BJ (cell line): ENCODE measurements around the gene OSBPL6. TPM values are rescaled to one million over a fixed set of nuclear protein-coding genes. Genes with fewer than 3 reads are reported as not detected.

Experiments used
- CTCF ChIA-PET: fragments of 350-600 bp; formaldehyde crosslinking; extraction: SDS; loops from one replicate; lab custom pipeline; 2021; ENCODE audit warnings: antibody characterized with exemption, inconsistent platforms; lab: Yijun Ruan, JAX
- POLR2A ChIA-PET: fragments of 300-600 bp; sonication (Branson Sonifier 250); formaldehyde crosslinking; extraction: SDS; loops from one replicate; lab custom pipeline; 2021; ENCODE audit warnings: antibody characterized with exemption; lab: Charles Lee
- DNase-seq: peaks from one replicate; pipeline ENCODE4 v3.0.0-alpha.2; 2011; ENCODE audit warnings: low read depth
- H3K27me3 ChIP-seq: 2 replicates; pipeline ENCODE4 v1.6.0; 2011; ENCODE audit warnings: low read length; ENCODE audit not compliant: control insufficient read depth, insufficient read depth
- H3K36me3 ChIP-seq: 2 replicates; pipeline ENCODE4 v1.5.1; 2011; ENCODE audit warnings: low read length; ENCODE audit not compliant: control insufficient read depth, insufficient read depth
- H3K4me3 ChIP-seq: 2 replicates; pipeline ENCODE4 v1.5.1; 2011; ENCODE audit warnings: low read depth, mild to moderate bottlenecking, control low read depth, low read length
- polyA plus RNA-seq: library from polyadenylated mRNA; depleted of rRNA; stranded (reverse); fragments of >200 nt; gene quantifications from 2 replicates; pipeline ENCODE4 v1.2.3, GENCODE V29; 2011
- TF ChIP-seq, protein P1 (sequence below): IDR thresholded peaks from 2 replicates; pipeline ENCODE4 v1.5.1; 2011; ENCODE audit warnings: low read depth, mild to moderate bottlenecking, control low read depth, inconsistent platforms, low read length, moderate library complexity; ENCODE audit not compliant: insufficient read depth

OSBPL6 gene
- polyA plus RNA-seq, 1 experiment: 3.7 TPM

- POLR2A ChIA-PET: no interaction called here
- Histone ChIP-seq H3K27me3 (no peaks in the 10 kb centered on the region), H3K36me3 (no peaks in the 10 kb centered on the region), H3K4me3 (no peak overlapping the region)
- TF ChIP-seq, protein P1, sequence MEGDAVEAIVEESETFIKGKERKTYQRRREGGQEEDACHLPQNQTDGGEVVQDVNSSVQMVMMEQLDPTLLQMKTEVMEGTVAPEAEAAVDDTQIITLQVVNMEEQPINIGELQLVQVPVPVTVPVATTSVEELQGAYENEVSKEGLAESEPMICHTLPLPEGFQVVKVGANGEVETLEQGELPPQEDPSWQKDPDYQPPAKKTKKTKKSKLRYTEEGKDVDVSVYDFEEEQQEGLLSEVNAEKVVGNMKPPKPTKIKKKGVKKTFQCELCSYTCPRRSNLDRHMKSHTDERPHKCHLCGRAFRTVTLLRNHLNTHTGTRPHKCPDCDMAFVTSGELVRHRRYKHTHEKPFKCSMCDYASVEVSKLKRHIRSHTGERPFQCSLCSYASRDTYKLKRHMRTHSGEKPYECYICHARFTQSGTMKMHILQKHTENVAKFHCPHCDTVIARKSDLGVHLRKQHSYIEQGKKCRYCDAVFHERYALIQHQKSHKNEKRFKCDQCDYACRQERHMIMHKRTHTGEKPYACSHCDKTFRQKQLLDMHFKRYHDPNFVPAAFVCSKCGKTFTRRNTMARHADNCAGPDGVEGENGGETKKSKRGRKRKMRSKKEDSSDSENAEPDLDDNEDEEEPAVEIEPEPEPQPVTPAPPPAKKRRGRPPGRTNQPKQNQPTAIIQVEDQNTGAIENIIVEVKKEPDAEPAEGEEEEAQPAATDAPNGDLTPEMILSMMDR: no peak
- CTCF ChIA-PET: interaction anchor here (0.7 kb wide), 1 partner anchor 26 kb away, joined by 3 read pairs; no protein-coding TSS in a partner anchor
- DNase-seq: no peak
These were observed 170.8 kb downstream of the OSBPL6 start for GRCh38 chr2:178365116-178365515.

DNA sequence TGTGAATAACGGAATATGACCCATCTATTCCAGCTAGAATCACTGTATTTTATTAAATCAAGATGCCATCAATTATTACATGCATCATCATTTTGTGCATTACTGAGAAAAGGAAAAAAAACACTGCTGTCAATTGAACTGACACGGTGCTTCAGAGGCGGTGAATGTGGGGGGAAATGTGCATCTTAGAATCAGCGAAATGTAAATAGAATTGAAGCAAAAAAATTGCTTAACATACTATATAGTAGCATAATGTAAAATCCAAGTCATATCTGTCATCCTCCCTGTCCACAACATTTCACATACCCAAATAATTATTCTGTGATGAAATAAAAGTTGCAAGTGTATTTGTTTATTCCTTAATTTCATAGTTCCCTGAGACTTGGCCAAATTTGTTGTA is 172.1 kb downstream of the OSBPL6 start:
- Histone ChIP-seq H3K4me3 (no peak overlapping the region), H3K36me3 (no peaks in the 10 kb centered on the region), H3K27me3 (no peaks in the 10 kb centered on the region; the same call in 1 of the 2 replicates)
- ChIA-PET POLR2A (no interaction called here), CTCF (interaction anchor here (0.5 kb wide), 1 partner anchor 19 kb away, joined by 3 read pairs; no protein-coding TSS in a partner anchor)
- no peak for DNase-seq
- TF ChIP-seq, protein P1: no peak

GRCh38 chr2:178367344-178367743 is 173.0 kb downstream of the OSBPL6 start:
- H3K4me3 ChIP-seq: no peak overlapping the region
- ChIA-PET POLR2A (no interaction called here), CTCF (interaction anchor here (1.1 kb wide), 1 partner anchor 9 kb away, joined by 3 read pairs; no protein-coding TSS in a partner anchor)
- TF ChIP-seq, protein P1: no peak
- H3K27me3 ChIP-seq: no peaks in the 10 kb centered on the region; the same call in 1 of the 2 replicates
- no peaks in the 10 kb centered on the region for H3K36me3 ChIP-seq
- DNase-seq: no peak

DNA sequence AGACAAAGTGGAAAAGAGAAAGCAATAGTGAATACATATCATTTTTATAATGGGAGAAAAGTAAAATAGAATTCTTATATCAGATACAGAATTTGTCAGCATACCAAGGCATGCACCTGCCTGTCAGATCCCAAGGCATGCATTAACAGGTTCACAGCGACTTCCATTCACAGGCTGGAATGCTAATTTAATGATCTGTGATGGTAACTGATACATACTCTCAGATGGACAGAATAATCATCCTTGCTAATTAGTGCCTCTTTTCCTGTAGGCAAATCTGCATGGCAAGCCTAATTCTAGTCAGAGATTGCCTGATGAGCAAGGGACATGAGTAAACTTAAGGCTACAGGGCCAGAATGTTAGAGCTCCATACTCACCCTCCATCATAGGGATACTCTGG is 180.6 kb downstream of the OSBPL6 start:
- CTCF ChIA-PET: no interaction called here
- Histone ChIP-seq H3K36me3 (no peaks in the 10 kb centered on the region), H3K4me3 (no peak overlapping the region), H3K27me3 (no peaks in the 10 kb centered on the region; the same call in 1 of the 2 replicates)
- POLR2A ChIA-PET: no interaction called here
- TF ChIP-seq, protein P1: no peak
- DNase-seq: no peak

GRCh38 chr2:178377046-178377445 is 182.7 kb downstream of the OSBPL6 start:
- Histone ChIP-seq H3K4me3 (no peak overlapping the region), H3K36me3 (no peaks in the 10 kb centered on the region), H3K27me3 (no peaks in the 10 kb centered on the region)
- TF ChIP-seq, protein P1: no peak
- no peak for DNase-seq
- POLR2A ChIA-PET: interaction anchor here (0.7 kb wide), 1 partner anchor 98 kb away, joined by 4 read pairs; no protein-coding TSS in a partner anchor
- CTCF ChIA-PET: interaction anchor here (0.6 kb wide), 1 partner anchor 13 kb away, joined by 3 read pairs; no protein-coding TSS in a partner anchor
